Endothelial cell of umbilical vein (primary cell): ENCODE data around the gene FBN3.

Source experiments
- CTCF ChIP-seq, 2 donors: IDR thresholded peaks; 1 replicate in 1 of 2; 2 replicates in 1 of 2; pipeline ENCODE4 v1.5.1; 2011; ENCODE audit warnings: low read length in 2 of 2, mild to moderate bottlenecking in 2 of 2, moderate library complexity in 2 of 2, control low read depth in 1 of 2, inconsistent platforms in 1 of 2, low read depth in 1 of 2; ENCODE audit not compliant: insufficient read depth in 1 of 2; ENCODE audit errors: extremely low read depth in 1 of 2
- EZH2 ChIP-seq: IDR thresholded peaks from 2 replicates; pipeline ENCODE4 v1.6.1; 2012; ENCODE audit warnings: borderline replicate concordance, low read depth, mild to moderate bottlenecking, moderate library complexity, low read length, inconsistent platforms; ENCODE audit not compliant: severe bottlenecking
- FOS ChIP-seq: IDR thresholded peaks from 2 replicates; pipeline ENCODE4 v1.6.1; 2011; ENCODE audit warnings: mild to moderate bottlenecking, low read length, moderate library complexity, borderline replicate concordance; ENCODE audit not compliant: insufficient read depth
- JUN ChIP-seq: IDR thresholded peaks from 2 replicates; pipeline ENCODE4 v1.6.1; 2011; ENCODE audit warnings: borderline replicate concordance, low read depth; ENCODE audit not compliant: insufficient read length, insufficient read depth
- MAX ChIP-seq: IDR thresholded peaks from 2 replicates; pipeline ENCODE4 v1.6.1; 2011; ENCODE audit not compliant: insufficient read depth, insufficient read length
- MYC ChIP-seq: IDR thresholded peaks from one replicate; pipeline ENCODE4 v1.6.1; 2011; ENCODE audit warnings: mild to moderate bottlenecking, low read depth, low read length
- POLR2A ChIP-seq: IDR thresholded peaks from 2 replicates; pipeline ENCODE4 v1.6.1; 2012; ENCODE audit warnings: low read depth, mild to moderate bottlenecking, control low read depth, low read length
- POLR2AphosphoS5 ChIP-seq: IDR thresholded peaks from 2 replicates; pipeline ENCODE4 v1.6.1; 2012; ENCODE audit warnings: low read depth, mild to moderate bottlenecking, control low read depth, low read length, moderate library complexity; ENCODE audit not compliant: insufficient read depth

DNA sequence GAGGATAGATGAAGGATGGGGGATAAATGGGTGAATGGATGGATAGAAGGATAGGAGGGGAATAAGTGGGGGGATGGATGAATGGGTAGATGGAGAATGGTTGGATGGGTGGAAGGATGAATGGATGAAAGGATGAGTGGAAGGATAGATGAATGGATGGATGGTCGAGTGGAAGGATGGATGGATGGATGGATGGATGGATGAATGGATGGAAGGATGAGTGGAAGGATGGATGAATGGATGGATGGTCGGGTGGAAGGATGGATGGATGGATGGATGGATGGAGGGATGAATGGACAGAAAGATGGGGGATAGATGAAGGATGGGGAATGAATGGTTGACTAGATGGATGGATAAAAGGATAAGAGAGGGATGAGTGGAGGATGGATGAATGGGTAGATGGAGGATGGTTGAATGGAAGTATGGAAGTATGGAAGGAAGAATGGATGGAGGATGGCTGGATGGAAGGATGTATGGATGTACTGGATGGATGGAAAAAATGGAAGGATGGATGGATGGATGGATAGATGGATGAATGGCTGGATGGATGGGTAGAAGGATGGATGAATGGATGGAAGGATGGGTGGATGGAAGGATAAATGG is 42.0 kb downstream of the FBN3 start:
- TF ChIP-seq EZH2 (no peak), CTCF (IDR thresholded peaks at IDR 0.05; ENCODE audit: extremely low read depth in 1 of 2, insufficient read depth in 1 of 2, low read depth in 1 of 2, low read length in 2 of 2) (no peak), POLR2AphosphoS5 (no peak), POLR2A (no peak), FOS (no peak), MAX (no peak), MYC (no peak), JUN (no peak)
